GM23338 (cell line): ENCODE results near the gene RNF220. TPM values are rescaled to one million over a fixed set of nuclear protein-coding genes. Genes with fewer than 3 reads are reported as not detected.

Experiments used
- ATAC-seq: fragments of 200-7000 bp; cut with Tn5 transposase; 3 replicates; pipeline ENCODE4 v1.9.1; 2020
- DNase-seq: peaks from one replicate; pipeline ENCODE4 v3.0.0-alpha.2; 2015; ENCODE audit warnings: low spot score
- H2AFZ ChIP-seq: fragments of 200-600 bp; sonication (generic); 2 replicates; pipeline ENCODE4 v1.8.0; 2016; ENCODE audit warnings: antibody characterized with exemption, mild to moderate bottlenecking, moderate library complexity
- H3F3A ChIP-seq: fragments of 200-600 bp; sonication (generic); replicated peaks from 2 replicates; pipeline ENCODE4 v1.8.0; 2017; ENCODE audit warnings: antibody characterized with exemption, mixed run types, low read depth
- H3K27ac ChIP-seq: fragments of 200-600 bp; sonication (generic); 2 replicates; pipeline ENCODE4 v1.6.1; 2016; ENCODE audit warnings: low read depth
- H3K27me3 ChIP-seq: fragments of 200-600 bp; sonication (generic); 2 replicates; pipeline ENCODE4 v1.8.0; 2016; ENCODE audit warnings: mild to moderate bottlenecking, mixed run types, moderate library complexity; ENCODE audit not compliant: insufficient read depth
- H3K36me3 ChIP-seq: fragments of 200-600 bp; sonication (generic); 2 replicates; pipeline ENCODE4 v1.8.0; 2016; ENCODE audit warnings: mild to moderate bottlenecking; ENCODE audit not compliant: insufficient read depth
- H3K4me1 ChIP-seq: fragments of 200-600 bp; sonication (generic); 2 replicates; pipeline ENCODE4 v1.8.0; 2016; ENCODE audit warnings: mild to moderate bottlenecking, moderate library complexity; ENCODE audit not compliant: insufficient read depth
- H3K4me2 ChIP-seq: fragments of 200-600 bp; sonication (generic); 2 replicates; pipeline ENCODE4 v1.7.1; 2017; ENCODE audit warnings: mixed run types
- H3K4me3 ChIP-seq: fragments of 200-600 bp; sonication (generic); 2 replicates; pipeline ENCODE4 v1.6.1; 2016; ENCODE audit warnings: mixed run types
- H3K79me2 ChIP-seq: fragments of 200-600 bp; sonication (generic); replicated peaks from 2 replicates; pipeline ENCODE4 v1.8.0; 2017; ENCODE audit warnings: mild to moderate bottlenecking; ENCODE audit not compliant: insufficient read depth
- H3K9me2 ChIP-seq: fragments of 200-600 bp; sonication (generic); 2 replicates; pipeline ENCODE4 v1.8.0; 2017; ENCODE audit not compliant: insufficient read depth
- H4K20me1 ChIP-seq: fragments of 200-600 bp; sonication (generic); replicated peaks from 2 replicates; pipeline ENCODE4 v1.8.0; 2017; ENCODE audit warnings: mild to moderate bottlenecking; ENCODE audit not compliant: insufficient read depth
- H3K27ac Mint-ChIP-seq: 2 replicates; pipeline ENCODE4 v1.8.0; 2020; ENCODE audit warnings: inconsistent platforms, mild to moderate bottlenecking, moderate library complexity, mixed read lengths
- H3K27me3 Mint-ChIP-seq: 3 replicates; pipeline ENCODE4 v1.8.0; 2022; ENCODE audit warnings: low read depth, mild to moderate bottlenecking, moderate library complexity, mixed read lengths, inconsistent platforms; ENCODE audit not compliant: insufficient read depth, poor library complexity
- H3K36me3 Mint-ChIP-seq: 3 replicates; pipeline ENCODE4 v1.8.0; 2021; ENCODE audit warnings: low read depth, mild to moderate bottlenecking, inconsistent platforms, moderate library complexity, mixed read lengths
- H3K4me1 Mint-ChIP-seq: 3 replicates; pipeline ENCODE4 v1.8.0; 2020; ENCODE audit warnings: mild to moderate bottlenecking, inconsistent platforms, mixed read lengths
- H3K4me3 Mint-ChIP-seq: 3 replicates; pipeline ENCODE4 v1.8.0; 2021; ENCODE audit warnings: moderate library complexity, mild to moderate bottlenecking, inconsistent platforms, mixed read lengths
- H3K9me3 Mint-ChIP-seq: 3 replicates; pipeline ENCODE4 v1.8.0; 2020; ENCODE audit warnings: moderate library complexity, mild to moderate bottlenecking, inconsistent platforms, mixed read lengths
- CREB1 ChIP-seq: fragments of 250-450 bp; sonication (Bioruptor Pico); IDR thresholded peaks from 2 replicates; pipeline ENCODE4 v1.5.0; 2020; ENCODE audit warnings: low read depth, mild to moderate bottlenecking, moderate library complexity
- EZH2 ChIP-seq: fragments of 200-600 bp; sonication (generic); IDR thresholded peaks from one replicate; pipeline ENCODE4 v1.8.0; 2017; ENCODE audit warnings: antibody characterized with exemption, mild to moderate bottlenecking, low read depth; ENCODE audit not compliant: unreplicated experiment
- EZH2phosphoT487 ChIP-seq: fragments of 200-600 bp; sonication (generic); IDR thresholded peaks from one replicate; pipeline ENCODE4 v1.8.1; 2018; ENCODE audit warnings: antibody characterized with exemption; ENCODE audit not compliant: unreplicated experiment
- JUNB ChIP-seq: IDR thresholded peaks from one replicate; pipeline ENCODE4 v1.6.1; 2016; ENCODE audit warnings: antibody characterized with exemption; ENCODE audit not compliant: unreplicated experiment
- NANOG ChIP-seq: IDR thresholded peaks from 2 replicates; pipeline ENCODE4 v1.6.1; 2016; ENCODE audit warnings: antibody characterized with exemption, borderline replicate concordance
- POLR2AphosphoS5 ChIP-seq: IDR thresholded peaks from 2 replicates; pipeline ENCODE4 v1.6.1; 2016; ENCODE audit warnings: antibody characterized with exemption, low read depth
- ZNF114 ChIP-seq: fragments of 250-450 bp; sonication (Bioruptor Pico); IDR thresholded peaks from 2 replicates; pipeline ENCODE4 v1.5.0; 2020; ENCODE audit warnings: mild to moderate bottlenecking, moderate library complexity
- ZNF331 ChIP-seq: fragments of 250-450 bp; sonication (Bioruptor Pico); IDR thresholded peaks from 2 replicates; pipeline ENCODE4 v1.5.0; 2020; ENCODE audit warnings: low read depth, mild to moderate bottlenecking, moderate library complexity
- polyA plus RNA-seq: library from polyadenylated mRNA; unstranded; fragments of >200 nt; fragmentation: Nextera tagmentation; extraction: Ambion mirVana; gene quantifications from 2 replicates; pipeline ENCODE4 v1.2.1, GENCODE V29; 2016
- total RNA-seq: library from RNA; depleted of rRNA; stranded (reverse); fragments of >200 nt; shearing (Covaris generic); gene quantifications from 2 replicates; pipeline ENCODE4 v1.2.3, GENCODE V29; 2014
- TF ChIP-seq, protein P1 (sequence below): IDR thresholded peaks from 2 replicates; pipeline ENCODE4 v1.6.1; 2016; ENCODE audit warnings: antibody characterized with exemption
- TF ChIP-seq, protein P2 (sequence below), 2 experiments: fragments of 200-600 bp in 1 of 2; sonication (generic) in 1 of 2; conservative IDR thresholded peaks; 2 replicates each; pipeline versions ENCODE4 v1.5.1 to v1.6.1; 2016 to 2017; ENCODE audit warnings: antibody characterized with exemption in 2 of 2, low read depth in 2 of 2, mild to moderate bottlenecking in 2 of 2, moderate library complexity in 1 of 2

Gene RNF220
- total and polyA plus RNA-seq, 2 experiments from 2014 or later: 72.8 to 168 TPM

DNA sequence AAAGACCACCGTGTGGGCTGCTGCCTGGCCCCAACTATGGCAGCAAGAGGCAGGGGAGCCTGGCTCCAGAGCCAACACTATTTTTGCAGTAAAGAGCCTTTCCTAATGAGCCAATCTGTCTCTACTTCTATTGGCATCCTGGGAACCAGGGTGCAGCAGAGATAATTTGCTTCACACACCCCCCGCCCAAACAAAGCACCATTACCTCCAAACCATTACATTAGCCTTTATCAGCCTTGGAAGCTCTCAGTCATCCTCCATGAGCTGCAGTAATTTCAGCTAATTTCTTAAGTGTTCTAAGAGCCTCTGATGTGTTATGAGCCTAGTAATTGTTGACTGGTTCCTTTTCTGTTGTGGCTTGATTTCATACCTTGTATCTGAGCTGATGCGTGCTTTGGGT, 291.0 kb downstream of the RNF220 start:
- no peak overlapping the region for H3K4me3 ChIP-seq
- H3K36me3 Mint-ChIP-seq: no peaks in the 10 kb centered on the region
- ATAC-seq (no peak), DNase-seq (no peak)
- H3K27me3 ChIP-seq: no peaks in the 10 kb centered on the region
- TF ChIP-seq, protein P1, sequence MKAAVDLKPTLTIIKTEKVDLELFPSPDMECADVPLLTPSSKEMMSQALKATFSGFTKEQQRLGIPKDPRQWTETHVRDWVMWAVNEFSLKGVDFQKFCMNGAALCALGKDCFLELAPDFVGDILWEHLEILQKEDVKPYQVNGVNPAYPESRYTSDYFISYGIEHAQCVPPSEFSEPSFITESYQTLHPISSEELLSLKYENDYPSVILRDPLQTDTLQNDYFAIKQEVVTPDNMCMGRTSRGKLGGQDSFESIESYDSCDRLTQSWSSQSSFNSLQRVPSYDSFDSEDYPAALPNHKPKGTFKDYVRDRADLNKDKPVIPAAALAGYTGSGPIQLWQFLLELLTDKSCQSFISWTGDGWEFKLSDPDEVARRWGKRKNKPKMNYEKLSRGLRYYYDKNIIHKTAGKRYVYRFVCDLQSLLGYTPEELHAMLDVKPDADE: no peak
- TF ChIP-seq POLR2AphosphoS5 (no peak), EZH2 (no peak), CREB1 (no peak), ZNF331 (CRISPR knock-in tag) (no peak)
- TF ChIP-seq, protein P2, sequence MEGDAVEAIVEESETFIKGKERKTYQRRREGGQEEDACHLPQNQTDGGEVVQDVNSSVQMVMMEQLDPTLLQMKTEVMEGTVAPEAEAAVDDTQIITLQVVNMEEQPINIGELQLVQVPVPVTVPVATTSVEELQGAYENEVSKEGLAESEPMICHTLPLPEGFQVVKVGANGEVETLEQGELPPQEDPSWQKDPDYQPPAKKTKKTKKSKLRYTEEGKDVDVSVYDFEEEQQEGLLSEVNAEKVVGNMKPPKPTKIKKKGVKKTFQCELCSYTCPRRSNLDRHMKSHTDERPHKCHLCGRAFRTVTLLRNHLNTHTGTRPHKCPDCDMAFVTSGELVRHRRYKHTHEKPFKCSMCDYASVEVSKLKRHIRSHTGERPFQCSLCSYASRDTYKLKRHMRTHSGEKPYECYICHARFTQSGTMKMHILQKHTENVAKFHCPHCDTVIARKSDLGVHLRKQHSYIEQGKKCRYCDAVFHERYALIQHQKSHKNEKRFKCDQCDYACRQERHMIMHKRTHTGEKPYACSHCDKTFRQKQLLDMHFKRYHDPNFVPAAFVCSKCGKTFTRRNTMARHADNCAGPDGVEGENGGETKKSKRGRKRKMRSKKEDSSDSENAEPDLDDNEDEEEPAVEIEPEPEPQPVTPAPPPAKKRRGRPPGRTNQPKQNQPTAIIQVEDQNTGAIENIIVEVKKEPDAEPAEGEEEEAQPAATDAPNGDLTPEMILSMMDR (conservative IDR thresholded peaks at IDR 0.05; ENCODE audit: low read depth in 2 of 2): no peak
- no peaks in the 10 kb centered on the region for H3K36me3 ChIP-seq
- H4K20me1 ChIP-seq: no peaks in the 10 kb centered on the region
- no peak overlapping the region for H3K4me3 Mint-ChIP-seq
- H3K27ac ChIP-seq: no peak overlapping the region
- H3K27me3 Mint-ChIP-seq: peaks cover 4% of the 10 kb centered on the region
- H3K9me2 ChIP-seq: no peaks in the 10 kb centered on the region
- H3K9me3 Mint-ChIP-seq: no peaks in the 10 kb centered on the region
- no peak overlapping the region for H3K27ac Mint-ChIP-seq
- no peaks in the 10 kb centered on the region for H3K79me2 ChIP-seq
- no peak overlapping the region for H3K4me2 ChIP-seq
- H3K4me1 Mint-ChIP-seq: no peaks in the 10 kb centered on the region
- H3F3A ChIP-seq: no peaks in the 10 kb centered on the region
- H3K4me1 ChIP-seq: no peaks in the 10 kb centered on the region
- H2AFZ ChIP-seq: no peak overlapping the region

DNA sequence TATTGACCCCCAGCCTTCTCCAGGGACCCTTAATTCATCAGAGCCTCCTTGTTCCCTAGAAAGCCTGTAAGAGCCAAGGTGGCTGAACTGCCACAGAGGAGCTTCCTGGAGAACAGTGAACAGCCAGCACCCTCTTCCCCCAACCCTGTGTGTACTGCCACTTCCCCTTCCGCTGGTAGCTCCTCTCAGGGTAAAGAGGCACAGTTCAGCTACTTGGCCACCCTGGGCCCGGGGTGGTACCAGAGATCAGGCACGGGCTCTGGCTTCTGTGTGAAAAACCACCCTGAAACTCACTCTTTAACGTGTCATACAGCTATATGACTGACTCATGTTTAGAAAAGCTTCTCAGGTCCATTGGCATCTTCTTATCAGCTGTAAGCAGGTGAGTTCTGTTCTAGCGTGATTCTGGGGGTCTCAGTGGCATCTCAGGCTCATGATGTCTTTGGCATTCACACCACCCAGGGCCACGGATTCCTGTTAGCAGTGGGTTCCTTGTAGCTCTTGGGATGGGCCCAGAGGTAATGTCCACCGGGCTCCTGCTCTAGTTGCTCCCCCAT, 291.8 kb downstream of the RNF220 start:
- no peaks in the 10 kb centered on the region for H3K4me1 ChIP-seq
- no peak for DNase-seq
- no peak overlapping the region for H3K27ac Mint-ChIP-seq

More for the DNA sequence above, 291.8 kb downstream of the RNF220 start:
- Histone ChIP-seq H3K4me2 (no peak overlapping the region), H3K36me3 (no peaks in the 10 kb centered on the region), H4K20me1 (no peaks in the 10 kb centered on the region), H3K4me3 (no peak overlapping the region), H3K27ac (no peak overlapping the region), H2AFZ (no peak overlapping the region), H3K27me3 (no peaks in the 10 kb centered on the region), H3K79me2 (no peaks in the 10 kb centered on the region), H3F3A (no peaks in the 10 kb centered on the region), H3K9me2 (no peaks in the 10 kb centered on the region)
- no peaks in the 10 kb centered on the region for H3K36me3 Mint-ChIP-seq
- ATAC-seq: no peak
- peaks cover 4% of the 10 kb centered on the region for H3K27me3 Mint-ChIP-seq
- H3K4me1 Mint-ChIP-seq: no peaks in the 10 kb centered on the region
- H3K9me3 Mint-ChIP-seq: no peaks in the 10 kb centered on the region
- no peak overlapping the region for H3K4me3 Mint-ChIP-seq
- TF ChIP-seq JUNB: no peak
- TF ChIP-seq NANOG: no peak
- TF ChIP-seq, protein P2 (conservative IDR thresholded peaks at IDR 0.05; ENCODE audit: low read depth in 2 of 2): no peak
- TF ChIP-seq ZNF114: no peak
- no peak for TF ChIP-seq ZNF331 (CRISPR knock-in tag)
- TF ChIP-seq EZH2phosphoT487: no peak
